Measurements from ENCODE around the gene KLHL2. TPM values are rescaled to one million over a fixed set of nuclear protein-coding genes. Genes with fewer than 3 reads are reported as not detected.
A peak's percentile ranks its signal among the peaks of the same experiment; 100 is the strongest.

The KLHL2 gene
- total RNA-seq, 2 donors from 2014 or later, result 9.1 to 17.1 TPM

DNA sequence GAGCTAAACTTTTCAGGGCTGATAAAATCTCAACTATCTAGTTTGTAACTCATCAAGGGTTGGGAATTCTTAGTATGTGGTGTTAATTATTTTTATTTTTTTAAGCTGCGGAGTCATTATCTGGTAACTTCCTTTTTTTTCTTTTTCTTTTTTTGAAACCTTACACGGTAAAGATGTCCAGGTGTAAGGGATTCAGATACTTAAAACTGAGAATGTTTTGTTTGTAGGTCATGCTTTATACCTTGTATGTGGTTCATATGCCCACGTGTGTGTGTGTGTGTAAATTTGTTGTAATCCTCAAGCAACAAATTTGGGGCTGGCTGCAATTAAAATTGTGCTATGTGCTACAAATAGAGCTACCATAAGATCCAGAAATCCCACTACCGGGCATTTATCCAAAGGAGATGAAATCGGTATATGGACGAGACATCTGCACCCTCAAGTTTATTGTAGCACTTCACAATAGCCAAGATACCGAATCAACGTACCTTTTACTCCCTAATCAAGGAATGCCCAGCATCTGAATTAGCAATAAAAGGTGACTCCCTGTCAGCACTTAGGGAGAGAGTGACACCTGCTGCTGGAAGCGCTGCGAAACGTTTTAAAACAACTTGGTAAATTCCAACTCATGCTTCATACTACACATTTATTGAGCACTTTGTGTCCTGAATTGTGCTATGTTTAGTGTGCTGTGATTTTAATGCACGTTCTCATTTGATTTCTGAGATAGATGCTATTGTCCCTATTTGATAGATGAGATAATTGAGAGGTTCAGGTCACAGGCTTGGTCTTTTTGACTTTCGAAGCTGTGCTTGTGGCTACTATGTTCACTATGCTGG, 136.2 kb downstream of the KLHL2 start:
- TF ChIP-seq POLR2A (IDR thresholded peaks at IDR 0.05), result no peak
- TF ChIP-seq, protein P1, sequence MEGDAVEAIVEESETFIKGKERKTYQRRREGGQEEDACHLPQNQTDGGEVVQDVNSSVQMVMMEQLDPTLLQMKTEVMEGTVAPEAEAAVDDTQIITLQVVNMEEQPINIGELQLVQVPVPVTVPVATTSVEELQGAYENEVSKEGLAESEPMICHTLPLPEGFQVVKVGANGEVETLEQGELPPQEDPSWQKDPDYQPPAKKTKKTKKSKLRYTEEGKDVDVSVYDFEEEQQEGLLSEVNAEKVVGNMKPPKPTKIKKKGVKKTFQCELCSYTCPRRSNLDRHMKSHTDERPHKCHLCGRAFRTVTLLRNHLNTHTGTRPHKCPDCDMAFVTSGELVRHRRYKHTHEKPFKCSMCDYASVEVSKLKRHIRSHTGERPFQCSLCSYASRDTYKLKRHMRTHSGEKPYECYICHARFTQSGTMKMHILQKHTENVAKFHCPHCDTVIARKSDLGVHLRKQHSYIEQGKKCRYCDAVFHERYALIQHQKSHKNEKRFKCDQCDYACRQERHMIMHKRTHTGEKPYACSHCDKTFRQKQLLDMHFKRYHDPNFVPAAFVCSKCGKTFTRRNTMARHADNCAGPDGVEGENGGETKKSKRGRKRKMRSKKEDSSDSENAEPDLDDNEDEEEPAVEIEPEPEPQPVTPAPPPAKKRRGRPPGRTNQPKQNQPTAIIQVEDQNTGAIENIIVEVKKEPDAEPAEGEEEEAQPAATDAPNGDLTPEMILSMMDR (IDR thresholded peaks at IDR 0.05), result peak in 3 of 7 experiments; percentile 15 to 49 (median 25)
- Histone ChIP-seq H3K4me1 (peaks cover 6% of the 10 kb centered on the region), H3K4me3 (no peak overlapping the region), H3K9me3 (no peaks in the 10 kb centered on the region), H3K27me3 (no peaks in the 10 kb centered on the region), H3K36me3 (replicated peaks in 1 of 2; ENCODE audit: insufficient read depth in 1 of 2, low read depth in 2 of 2) (peaks cover 3 to 8% of the 10 kb centered on the region in 2 donors), H3K27ac (no peak overlapping the region)
- intact Hi-C loops (cut with DNase I), result no loop called here
- ATAC-seq (peak; percentile 42), DNase-seq (no peak)
- WGBS, 2 donors, result 59 to 76% methylated on average over 13 of the region's 13 CpGs

DNA sequence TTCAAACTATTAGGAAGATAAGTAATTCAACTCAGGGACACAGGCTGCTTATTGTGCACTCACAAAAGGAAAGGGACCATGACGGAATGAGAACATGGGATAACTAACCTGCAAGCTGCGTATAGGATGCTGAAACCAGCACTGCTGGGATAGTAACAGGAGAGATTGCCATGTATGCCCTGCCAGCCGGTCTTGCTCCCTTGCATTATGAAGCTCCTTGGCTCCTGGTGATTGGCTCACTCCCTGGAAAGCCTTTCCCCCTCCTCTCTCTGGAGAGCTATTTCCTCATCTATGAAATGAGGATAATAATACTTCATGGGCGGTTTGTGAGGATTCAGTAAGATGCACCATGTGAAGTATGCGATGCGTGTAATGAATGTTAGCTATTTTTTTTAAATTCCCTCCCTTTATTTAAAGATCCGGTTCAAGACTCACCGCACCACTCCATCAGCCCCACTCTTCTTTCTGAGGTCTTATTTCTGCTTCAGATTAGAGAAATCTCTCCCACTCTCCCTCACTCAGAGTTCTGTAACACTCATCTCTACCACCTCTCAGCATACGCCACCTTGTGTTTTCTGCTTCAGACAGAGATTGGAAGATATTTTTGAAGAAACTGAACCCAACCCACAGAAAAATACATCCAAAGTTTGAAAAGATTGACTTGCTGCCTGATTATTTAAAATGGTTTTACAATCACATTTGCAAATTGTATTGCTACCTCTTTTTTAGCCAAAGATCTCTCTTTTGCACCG, 138.5 kb downstream of the KLHL2 start:
- TF ChIP-seq POLR2A (IDR thresholded peaks at IDR 0.05), result no peak
- TF ChIP-seq, protein P1 (IDR thresholded peaks at IDR 0.05), result no peak
- ATAC-seq, result no peak
- intact Hi-C loops (cut with DNase I), result no loop called here
- Histone ChIP-seq H3K36me3 (replicated peaks in 1 of 2; ENCODE audit: insufficient read depth in 1 of 2, low read depth in 2 of 2) (peaks cover 3 to 5% of the 10 kb centered on the region in 2 donors), H3K4me3 (no peak overlapping the region), H3K27me3 (no peaks in the 10 kb centered on the region), H3K9me3 (no peaks in the 10 kb centered on the region), H3K4me1 (peaks cover 8% of the 10 kb centered on the region), H3K27ac (no peak overlapping the region)
- 70 to 76% methylated on average over 10 of the region's 10 CpGs for WGBS, 2 donors
- DNase-seq, result no peak

DNA sequence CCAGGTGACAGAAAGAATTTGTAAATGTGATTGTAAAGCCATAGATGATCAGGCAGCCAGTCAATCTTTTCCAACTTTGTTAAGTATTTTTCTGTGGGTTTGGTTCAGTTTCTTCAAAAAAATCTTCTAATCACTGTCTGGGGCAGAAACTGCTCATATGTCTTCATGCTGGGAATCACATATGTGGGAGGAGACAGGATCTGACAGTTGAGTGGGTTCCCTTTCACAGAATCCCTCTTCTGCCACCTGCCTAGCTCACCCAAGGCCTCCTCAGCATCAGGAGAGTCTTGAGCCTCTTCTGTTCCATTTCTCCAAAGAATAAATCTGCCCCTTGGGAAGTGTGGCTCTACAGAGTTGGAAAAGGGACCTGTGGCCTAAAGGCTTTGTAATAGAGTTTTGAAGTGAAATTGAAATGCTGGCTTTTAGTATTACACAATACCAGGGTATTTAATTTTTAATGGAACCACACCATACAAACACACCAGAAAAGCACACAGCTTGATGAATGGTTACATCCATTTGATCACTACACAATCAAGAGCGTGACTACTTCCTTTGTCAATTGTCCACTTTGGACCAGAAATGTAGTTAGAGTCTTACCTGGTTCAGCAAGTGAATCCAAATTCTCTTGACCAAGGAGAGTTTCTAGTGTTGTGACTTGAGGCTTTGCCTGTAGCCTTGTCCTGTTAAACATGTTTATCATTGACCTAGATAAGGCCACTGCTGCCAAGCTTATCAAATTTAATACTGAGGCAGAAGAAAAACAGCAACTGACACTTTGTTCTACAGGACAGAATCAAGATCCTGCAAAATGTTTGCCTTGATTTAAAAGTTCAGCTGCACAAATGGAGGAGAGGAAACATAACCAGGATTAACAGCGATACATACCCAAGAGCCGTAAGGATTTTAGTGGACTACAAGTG, 140.5 kb downstream of the KLHL2 start:
- intact Hi-C loops (cut with DNase I), result no loop called here
- H3K36me3 ChIP-seq (replicated peaks in 1 of 2; ENCODE audit: insufficient read depth in 1 of 2, low read depth in 2 of 2), result no peaks in the 10 kb centered on the region
- DNase-seq, result no peak
- no peaks in the 10 kb centered on the region for H3K27me3 ChIP-seq
- no peaks in the 10 kb centered on the region for H3K9me3 ChIP-seq
- no peak overlapping the region for H3K27ac ChIP-seq
- H3K4me1 ChIP-seq, result peaks cover 8% of the 10 kb centered on the region
- no peak for ATAC-seq
- no peak for TF ChIP-seq POLR2A (IDR thresholded peaks at IDR 0.05)
- TF ChIP-seq, protein P1 (IDR thresholded peaks at IDR 0.05), result no peak
- no peak overlapping the region for H3K4me3 ChIP-seq
- 43 to 65% methylated on average over 3 of the region's 3 CpGs for WGBS, 2 donors

DNA sequence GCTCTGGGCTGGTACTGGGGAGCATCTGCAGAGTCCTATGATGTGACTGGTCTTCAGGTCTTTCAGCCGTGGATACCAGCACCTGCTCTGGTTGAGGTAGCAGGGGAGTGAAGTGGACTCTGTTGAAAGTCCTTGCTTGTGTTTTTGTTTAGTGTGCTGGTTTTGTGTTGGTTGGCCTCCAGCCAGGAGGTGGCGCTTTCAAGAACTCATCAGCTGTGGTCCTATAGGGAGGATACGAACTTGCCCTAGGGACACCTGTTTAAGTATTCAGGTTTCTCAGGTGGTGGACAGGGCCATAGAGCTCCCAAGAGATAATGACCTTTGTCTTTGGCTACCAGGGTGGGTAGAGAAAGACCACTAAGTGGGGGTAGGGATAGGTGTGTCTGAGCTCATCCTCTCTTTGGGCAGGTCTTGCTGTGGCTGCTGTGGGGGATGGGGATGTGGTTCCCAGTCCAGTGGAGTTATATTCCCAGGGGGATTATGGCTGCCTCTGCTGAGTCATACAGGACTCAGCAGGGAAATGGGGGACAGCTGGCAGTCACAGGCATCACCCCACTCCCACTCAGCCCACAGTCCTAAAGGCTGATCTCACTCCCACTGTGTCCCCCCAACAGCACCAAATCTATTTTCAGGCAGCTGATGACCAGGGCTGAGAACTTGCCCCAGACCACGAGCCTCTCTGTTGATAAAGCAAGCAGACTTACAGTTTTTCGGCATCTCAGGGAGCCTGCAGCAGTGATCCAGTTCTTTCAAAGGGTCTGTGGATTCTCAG, 144.2 kb downstream of the KLHL2 start:
- peaks cover 8% of the 10 kb centered on the region for H3K4me1 ChIP-seq
- intact Hi-C loops (cut with DNase I), result no loop called here
- DNase-seq, result no peak
- no peaks in the 10 kb centered on the region for H3K27me3 ChIP-seq
- H3K36me3 ChIP-seq (replicated peaks in 1 of 2; ENCODE audit: insufficient read depth in 1 of 2, low read depth in 2 of 2), result no peaks in the 10 kb centered on the region
- WGBS, 2 donors, result 78 to 82% methylated on average over 4 to 5 of the region's 5 CpGs
- no peaks in the 10 kb centered on the region for H3K9me3 ChIP-seq
- TF ChIP-seq, protein P1 (IDR thresholded peaks at IDR 0.05), result no peak
- TF ChIP-seq POLR2A (IDR thresholded peaks at IDR 0.05), result no peak
- H3K4me3 ChIP-seq, result no peak overlapping the region
- no peak overlapping the region for H3K27ac ChIP-seq
- ATAC-seq, result no peak

All from body of pancreas (tissue), 4 donors.